ENCODE data around the gene GCH1. TPM values are rescaled to one million over a fixed set of nuclear protein-coding genes. Genes with fewer than 3 reads are reported as not detected.

GCH1 gene
- total RNA-seq, 2 experiments from 2014 or later: 18.4 to 20.4 TPM

- Mint-ChIP-seq H3K36me3 (ENCODE audit: low read depth) (no peaks in the 10 kb centered on the region), H3K4me3 (no peak overlapping the region), H3K27me3 (no peaks in the 10 kb centered on the region), H3K9me3 (no peaks in the 10 kb centered on the region), H3K4me1 (ENCODE audit: low read depth) (no peaks in the 10 kb centered on the region), H3K27ac (no peak overlapping the region)
- no peak for TF ChIP-seq CTCF (IDR thresholded peaks at IDR 0.05)
- ChIA-PET POLR2A (no interaction called here), CTCF (no interaction called here)
- ATAC-seq (ENCODE audit: poor library complexity): no peak
- DNase-seq: no peak
- Histone ChIP-seq H3K4me1 (ENCODE audit: insufficient read depth, low read length) (no peaks in the 10 kb centered on the region), H3K36me3 (ENCODE audit: insufficient read depth, low read length) (no peaks in the 10 kb centered on the region), H3K9me3 (ENCODE audit: control insufficient read depth in 1 of 2, insufficient read depth in 1 of 2, low read length in 2 of 2) (no peaks in the 10 kb centered on the region), H3K4me3 (ENCODE audit: low read length) (no peak overlapping the region), H3K27ac (ENCODE audit: low read depth in 1 of 2, low read length in 2 of 2) (no peak overlapping the region), H3K27me3 (ENCODE audit: control insufficient read depth in 1 of 2, insufficient read depth in 2 of 2, low read length in 2 of 2) (no peaks in the 10 kb centered on the region)
- intact Hi-C loops (cut with DNase I, micrococcal nuclease): no loop called here
Measured at GRCh38 chr14:54931598-54932340, 29.1 kb upstream of the GCH1 start.

- CTCF ChIA-PET: no interaction called here
- H3K27ac Mint-ChIP-seq: no peak overlapping the region
Measured at GRCh38 chr14:54931101-54931500, 28.5 kb upstream of the GCH1 start.

GRCh38 chr14:54929556-54929955 is 26.9 kb upstream of the GCH1 start:
- CTCF ChIA-PET: interaction anchor here (1.5 kb wide), 1 partner anchor 27 kb away, joined by 3 read pairs; the partner anchor contains the start of gene GCH1
- Histone ChIP-seq H3K4me3 (ENCODE audit: low read length) (no peak overlapping the region), H3K4me1 (ENCODE audit: insufficient read depth, low read length) (no peaks in the 10 kb centered on the region), H3K27ac (ENCODE audit: low read depth in 1 of 2, low read length in 2 of 2) (no peak overlapping the region), H3K9me3 (ENCODE audit: control insufficient read depth in 1 of 2, insufficient read depth in 1 of 2, low read length in 2 of 2) (no peaks in the 10 kb centered on the region), H3K27me3 (ENCODE audit: control insufficient read depth in 1 of 2, insufficient read depth in 2 of 2, low read length in 2 of 2) (no peaks in the 10 kb centered on the region), H3K36me3 (ENCODE audit: insufficient read depth, low read length) (no peaks in the 10 kb centered on the region)
- ATAC-seq (ENCODE audit: poor library complexity) (no peak), DNase-seq (no peak)
- H3K4me1 Mint-ChIP-seq (ENCODE audit: low read depth): no peaks in the 10 kb centered on the region
- H3K4me3 Mint-ChIP-seq: no peak overlapping the region
- no peak overlapping the region for H3K27ac Mint-ChIP-seq
- no peak for TF ChIP-seq CTCF (IDR thresholded peaks at IDR 0.05)
- intact Hi-C loops (cut with DNase I, micrococcal nuclease): no loop called here
- H3K36me3 Mint-ChIP-seq (ENCODE audit: low read depth): no peaks in the 10 kb centered on the region
- no peaks in the 10 kb centered on the region for H3K9me3 Mint-ChIP-seq
- H3K27me3 Mint-ChIP-seq: no peaks in the 10 kb centered on the region
- POLR2A ChIA-PET: no interaction called here

More at GRCh38 chr14:54931101-54931500, 28.5 kb upstream of the GCH1 start:
- Mint-ChIP-seq H3K4me3 (no peak overlapping the region), H3K36me3 (ENCODE audit: low read depth) (no peaks in the 10 kb centered on the region), H3K4me1 (ENCODE audit: low read depth) (no peaks in the 10 kb centered on the region), H3K27me3 (no peaks in the 10 kb centered on the region), H3K9me3 (no peaks in the 10 kb centered on the region)
- H3K27me3 ChIP-seq (ENCODE audit: control insufficient read depth in 1 of 2, insufficient read depth in 2 of 2, low read length in 2 of 2): no peaks in the 10 kb centered on the region
- DNase-seq (no peak), ATAC-seq (ENCODE audit: poor library complexity) (no peak)
- no peaks in the 10 kb centered on the region for H3K9me3 ChIP-seq (ENCODE audit: control insufficient read depth in 1 of 2, insufficient read depth in 1 of 2, low read length in 2 of 2)
- POLR2A ChIA-PET: no interaction called here
- H3K4me1 ChIP-seq (ENCODE audit: insufficient read depth, low read length): no peaks in the 10 kb centered on the region
- no peak overlapping the region for H3K4me3 ChIP-seq (ENCODE audit: low read length)
- TF ChIP-seq CTCF (IDR thresholded peaks at IDR 0.05): no peak
- H3K27ac ChIP-seq (ENCODE audit: low read depth in 1 of 2, low read length in 2 of 2): no peak overlapping the region
- intact Hi-C loops (cut with DNase I, micrococcal nuclease): no loop called here
- no peaks in the 10 kb centered on the region for H3K36me3 ChIP-seq (ENCODE audit: insufficient read depth, low read length)
